ENCODE measurements around the gene TBX18.

Gene TBX18

GRCh38 chr6:84696166-84696565 lies 68.2 kb downstream of the TBX18 start:
- Histone ChIP-seq H4K20me1 (ENCODE audit: control insufficient read depth, insufficient read depth, low read depth, low read length) (no peaks in the 10 kb centered on the region), H3K9me2 (replicated peaks; ENCODE audit: control insufficient read depth, low read length) (no peaks in the 10 kb centered on the region), H3K27ac (ENCODE audit: low read depth, low read length) (no peak overlapping the region), H3K79me2 (ENCODE audit: control insufficient read depth, low read length) (no peaks in the 10 kb centered on the region), H3K4me3 (ENCODE audit: low read length) (no peak overlapping the region), H3K27me3 (ENCODE audit: control insufficient read depth, low read length) (no peaks in the 10 kb centered on the region), H3K36me3 (ENCODE audit: control insufficient read depth, low read length) (no peaks in the 10 kb centered on the region), H3K4me2 (ENCODE audit: low read length) (no peak overlapping the region), H3K9me3 (ENCODE audit: control insufficient read depth, insufficient read depth, low read length) (no peaks in the 10 kb centered on the region), H3K4me1 (ENCODE audit: control insufficient read depth, low read length) (no peaks in the 10 kb centered on the region), H3F3A (ENCODE audit: control insufficient read depth, insufficient read depth) (no peaks in the 10 kb centered on the region)
- TF ChIP-seq EZH2phosphoT487 (IDR thresholded peaks at IDR 0.05; ENCODE audit: borderline replicate concordance, low read length) (no peak), CTCF (IDR thresholded peaks at IDR 0.05; ENCODE audit: low read depth, low read length, poor library complexity, severe bottlenecking) (no peak)

- no peak overlapping the region for H3K27ac ChIP-seq (ENCODE audit: low read depth, low read length)
- no peaks in the 10 kb centered on the region for H3K9me2 ChIP-seq (replicated peaks; ENCODE audit: control insufficient read depth, low read length)
- no peak overlapping the region for H3K4me3 ChIP-seq (ENCODE audit: low read length)
- no peaks in the 10 kb centered on the region for H3K79me2 ChIP-seq (ENCODE audit: control insufficient read depth, low read length)
- H3K36me3 ChIP-seq (ENCODE audit: control insufficient read depth, low read length) = no peaks in the 10 kb centered on the region
- H3F3A ChIP-seq (ENCODE audit: control insufficient read depth, insufficient read depth) = no peaks in the 10 kb centered on the region
- H3K9me3 ChIP-seq (ENCODE audit: control insufficient read depth, insufficient read depth, low read length) = no peaks in the 10 kb centered on the region
- no peaks in the 10 kb centered on the region for H4K20me1 ChIP-seq (ENCODE audit: control insufficient read depth, insufficient read depth, low read depth, low read length)
- TF ChIP-seq EZH2phosphoT487 (IDR thresholded peaks at IDR 0.05; ENCODE audit: borderline replicate concordance, low read length) (no peak), CTCF (IDR thresholded peaks at IDR 0.05; ENCODE audit: low read depth, low read length, poor library complexity, severe bottlenecking) (no peak)
- no peaks in the 10 kb centered on the region for H3K4me1 ChIP-seq (ENCODE audit: control insufficient read depth, low read length)
- H3K4me2 ChIP-seq (ENCODE audit: low read length) = no peak overlapping the region
- H3K27me3 ChIP-seq (ENCODE audit: control insufficient read depth, low read length) = no peaks in the 10 kb centered on the region
These were observed 72.3 kb downstream of the TBX18 start for GRCh38 chr6:84691978-84692623.

- Histone ChIP-seq H3K27ac (ENCODE audit: low read depth, low read length) (no peak overlapping the region), H3K4me2 (ENCODE audit: low read length) (no peak overlapping the region), H3K4me1 (ENCODE audit: control insufficient read depth, low read length) (no peaks in the 10 kb centered on the region), H3K9me3 (ENCODE audit: control insufficient read depth, insufficient read depth, low read length) (no peaks in the 10 kb centered on the region), H4K20me1 (ENCODE audit: control insufficient read depth, insufficient read depth, low read depth, low read length) (no peaks in the 10 kb centered on the region), H3K27me3 (ENCODE audit: control insufficient read depth, low read length) (no peaks in the 10 kb centered on the region), H3K36me3 (ENCODE audit: control insufficient read depth, low read length) (no peaks in the 10 kb centered on the region), H3K4me3 (ENCODE audit: low read length) (no peak overlapping the region), H3K9me2 (replicated peaks; ENCODE audit: control insufficient read depth, low read length) (no peaks in the 10 kb centered on the region), H3K79me2 (ENCODE audit: control insufficient read depth, low read length) (no peaks in the 10 kb centered on the region), H3F3A (ENCODE audit: control insufficient read depth, insufficient read depth) (no peaks in the 10 kb centered on the region)
- TF ChIP-seq EZH2phosphoT487 (IDR thresholded peaks at IDR 0.05; ENCODE audit: borderline replicate concordance, low read length) (no peak), CTCF (IDR thresholded peaks at IDR 0.05; ENCODE audit: low read depth, low read length, poor library complexity, severe bottlenecking) (no peak)
These were observed 76.1 kb downstream of the TBX18 start for GRCh38 chr6:84688141-84688873.
